ENCODE data around the gene ZNF837.
"Not testable (repeated sequence)": the region's sequence is repeated elsewhere in the genome, so short reads cannot be mapped to it uniquely, and the experiment has no call there.

ZNF837 gene

GRCh38 chr19:58395979-58396627 is 15.3 kb upstream of the ZNF837 start:
- no peak for DNase-seq (ENCODE audit: low spot score)

- no peak for DNase-seq (ENCODE audit: low spot score)
Observed at GRCh38 chr19:58395220-58395978, 14.6 kb upstream of the ZNF837 start, which contains the start of gene RNF225. TSS of gene RNF225 (plus strand) at chr19:58395656. CDS start at chr19:58396090, 434 bp downstream.

GRCh38 chr19:58394821-58395219 is 14.0 kb upstream of the ZNF837 start:
- no peak for DNase-seq (ENCODE audit: low spot score)

- no peak for DNase-seq (ENCODE audit: low spot score)
Observed at GRCh38 chr19:58393725-58394033, 12.8 kb upstream of the ZNF837 start.

GRCh38 chr19:58392945-58393724 is 12.3 kb upstream of the ZNF837 start:
- DNase-seq (ENCODE audit: low spot score) = no peak

GRCh38 chr19:58388175-58388526 is 7.3 kb upstream of the ZNF837 start:
- no peak for DNase-seq (ENCODE audit: low spot score)

GRCh38 chr19:58387338-58388174 is 6.7 kb upstream of the ZNF837 start:
- no peak for DNase-seq (ENCODE audit: low spot score)

GRCh38 chr19:58386576-58387337 is 5.9 kb upstream of the ZNF837 start, which contains the start of gene RPS5:
TSS of gene RPS5 (plus strand) at chr19:58387269. CDS start at chr19:58388138, 869 bp downstream.
- DNase-seq (ENCODE audit: low spot score) = peak; percentile 99

GRCh38 chr19:58385891-58386575 is 5.2 kb upstream of the ZNF837 start:
- no peak for DNase-seq (ENCODE audit: low spot score)

GRCh38 chr19:58385313-58385890 is 4.6 kb upstream of the ZNF837 start:
- no peak for DNase-seq (ENCODE audit: low spot score)

GRCh38 chr19:58382997-58383603 is 2.3 kb upstream of the ZNF837 start:
- no peak for DNase-seq (ENCODE audit: low spot score)

GRCh38 chr19:58381460-58382212 is 806 bp upstream of the ZNF837 start:
- DNase-seq (ENCODE audit: low spot score) = no peak

- no peak for DNase-seq (ENCODE audit: low spot score)
Observed at GRCh38 chr19:58380037-58380661, 681 bp downstream of the ZNF837 start.

- no peak for DNase-seq (ENCODE audit: low spot score)
Observed at GRCh38 chr19:58379246-58379645, 1.6 kb downstream of the ZNF837 start.

GRCh38 chr19:58376724-58377123 is 4.1 kb downstream of the ZNF837 start:
- DNase-seq (ENCODE audit: low spot score) = not testable (repeated sequence)

GRCh38 chr19:58374200-58374599 is 6.6 kb downstream of the ZNF837 start:
- DNase-seq (ENCODE audit: low spot score) = no peak

GRCh38 chr19:58372311-58373133 is 8.3 kb downstream of the ZNF837 start:
- no peak for DNase-seq (ENCODE audit: low spot score)
